Gastroesophageal sphincter (tissue), 3 donors: ENCODE data around the gene YWHAE.

Experiments used
- CTCF ChIP-seq, 4 experiments: fragments of 200-600 bp in 2 of 4; fragments of 450-650 bp in 2 of 4; sonication (generic) in 1 of 4; IDR thresholded peaks; one replicate each; pipeline ENCODE4 v1.5.1; 2017 to 2019; ENCODE audit warnings: antibody characterized with exemption in 4 of 4, mild to moderate bottlenecking in 2 of 4, moderate library complexity in 2 of 4
- EP300 ChIP-seq: sonication (generic); formaldehyde crosslinking; IDR thresholded peaks from one replicate; pipeline ENCODE4 v1.6.1; 2017; ENCODE audit warnings: antibody characterized with exemption, mild to moderate bottlenecking
- POLR2A ChIP-seq, 2 donors: fragments of 450-650 bp; IDR thresholded peaks; one replicate each; pipeline ENCODE4 v1.6.1; 2017; ENCODE audit warnings: antibody characterized with exemption in 2 of 2, mild to moderate bottlenecking in 2 of 2, moderate library complexity in 1 of 2
- POLR2AphosphoS5 ChIP-seq: sonication (generic); formaldehyde crosslinking; IDR thresholded peaks from one replicate; pipeline ENCODE4 v1.6.1; 2017; ENCODE audit warnings: antibody characterized with exemption

- peak in 1 of 4 experiments; percentile 15 for TF ChIP-seq CTCF (IDR thresholded peaks at IDR 0.05)
- TF ChIP-seq EP300, result no peak
- TF ChIP-seq POLR2A (IDR thresholded peaks at IDR 0.05), result no peak
- TF ChIP-seq POLR2AphosphoS5, result peak; percentile 44
Measured at GRCh38 chr17:1347589-1348323, 52.3 kb downstream of the YWHAE start.
